Fibroblast of lung (primary cell): ENCODE measurements around the gene VCAM1. TPM values are rescaled to one million over a fixed set of nuclear protein-coding genes. Genes with fewer than 3 reads are reported as not detected.

Source experiments
- DNase-seq, 2 donors: peaks; one replicate each; pipeline versions ENCODE4 v3.0.0 to v3.0.0-alpha.2; 2010; ENCODE audit warnings: low read depth in 2 of 2
- H2AFZ ChIP-seq: 2 replicates; pipeline ENCODE4 v1.5.1; 2012; ENCODE audit warnings: low read length, control low read depth, inconsistent platforms
- H3K27ac ChIP-seq: 2 replicates; pipeline ENCODE4 v1.5.1; 2011; ENCODE audit warnings: low read length, control low read depth; ENCODE audit not compliant: insufficient read depth
- H3K27me3 ChIP-seq: 2 replicates; pipeline ENCODE4 v1.5.1; 2011; ENCODE audit warnings: mild to moderate bottlenecking, low read length; ENCODE audit not compliant: control insufficient read depth, insufficient read depth
- H3K36me3 ChIP-seq: 2 replicates; pipeline ENCODE4 v1.5.1; 2011; ENCODE audit warnings: low read length; ENCODE audit not compliant: control insufficient read depth, insufficient read depth
- H3K4me1 ChIP-seq: 2 replicates; pipeline ENCODE4 v1.5.1; 2011; ENCODE audit warnings: low read length; ENCODE audit not compliant: control insufficient read depth, insufficient read depth; ENCODE audit errors: extremely low read depth
- H3K4me2 ChIP-seq: 2 replicates; pipeline ENCODE4 v1.5.1; 2011; ENCODE audit warnings: low read length, control low read depth; ENCODE audit not compliant: insufficient read depth; ENCODE audit errors: extremely low read depth
- H3K4me3 ChIP-seq, 4 experiments: fragments of 200-600 bp in 1 of 4; sonication (generic) in 1 of 4; replicated peaks in 1 of 4; 2 replicates each; pipeline ENCODE4 v1.5.1; 2011 to 2016; ENCODE audit warnings: low read length in 4 of 4, low read depth in 3 of 4, mild to moderate bottlenecking in 3 of 4, control low read depth in 2 of 4, inconsistent platforms in 1 of 4, mixed read lengths in 1 of 4; ENCODE audit not compliant: insufficient read depth in 1 of 4; ENCODE audit errors: control extremely low read depth in 1 of 4
- H3K79me2 ChIP-seq: 2 replicates; pipeline ENCODE4 v1.5.1; 2012; ENCODE audit warnings: mild to moderate bottlenecking, low read length, inconsistent platforms; ENCODE audit not compliant: control insufficient read depth, insufficient read depth
- H3K9ac ChIP-seq: 2 replicates; pipeline ENCODE4 v1.5.1; 2011; ENCODE audit warnings: mild to moderate bottlenecking, low read length, control low read depth; ENCODE audit not compliant: insufficient read depth
- H3K9me3 ChIP-seq: 2 replicates; pipeline ENCODE4 v1.5.1; 2012; ENCODE audit warnings: low read depth, low read length; ENCODE audit not compliant: control insufficient read depth, insufficient read depth
- H4K20me1 ChIP-seq: 2 replicates; pipeline ENCODE4 v1.5.1; 2011; ENCODE audit warnings: low read length; ENCODE audit not compliant: control insufficient read depth, insufficient read depth; ENCODE audit errors: extremely low read depth
- EZH2 ChIP-seq: IDR thresholded peaks from 2 replicates; pipeline ENCODE4 v1.5.1; 2012; ENCODE audit warnings: low read length, control low read depth, mild to moderate bottlenecking; ENCODE audit errors: missing control alignments
- polyA plus RNA-seq, 2 donors: library from polyadenylated mRNA; depleted of rRNA in 1 of 2; stranded (reverse) in 1 of 2; unstranded in 1 of 2; fragments of >200 nt; gene quantifications; 2 replicates each; pipeline ENCODE4 v1.2.1, GENCODE V29; 2011 to 2012; ENCODE audit warnings: missing spikeins in 1 of 2
- total RNA-seq: library from RNA; depleted of rRNA; stranded (reverse); fragments of >200 nt; gene quantifications from 2 replicates; pipeline ENCODE4 v1.2.1, GENCODE V29; 2014
- TF ChIP-seq, protein P1 (sequence below), 2 donors: IDR thresholded peaks in 1 of 2; conservative IDR thresholded peaks in 1 of 2; 1 replicate in 1 of 2; 2 replicates in 1 of 2; pipeline ENCODE4 v1.5.1; 2011 to 2012; ENCODE audit warnings: low read length in 2 of 2, control low read depth in 1 of 2, inconsistent platforms in 1 of 2, low read depth in 1 of 2, mild to moderate bottlenecking in 1 of 2

The VCAM1 gene
- total and polyA plus RNA-seq, 2 donors (not counting 1 experiment from before 2014, with no cell fraction given) = 0.92 to 14.9 TPM

DNA sequence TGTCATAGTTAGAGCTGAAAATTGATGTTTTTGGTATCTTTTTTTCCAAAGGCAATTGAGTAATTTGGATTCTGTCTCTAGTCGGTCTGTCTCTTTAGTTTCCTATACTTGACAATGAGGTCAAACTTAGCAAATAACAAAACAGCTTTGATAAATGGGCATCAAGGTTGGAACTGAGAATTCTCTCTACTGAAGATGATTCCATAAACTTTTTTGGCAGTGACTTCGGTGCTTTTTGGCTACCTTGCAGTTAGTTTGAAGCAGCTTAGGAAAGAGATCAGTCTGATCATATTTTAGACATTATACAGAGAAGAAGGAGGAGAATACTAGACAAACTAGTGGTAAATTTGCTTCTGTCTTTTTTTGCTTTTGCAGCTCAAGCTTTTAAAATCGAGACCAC, 559 bp downstream of the VCAM1 start:
- no peak overlapping the region for H3K4me2 ChIP-seq
- H3K9ac ChIP-seq = no peak overlapping the region
- no peaks in the 10 kb centered on the region for H3K27me3 ChIP-seq
- no peaks in the 10 kb centered on the region for H3K79me2 ChIP-seq
- H3K27ac ChIP-seq = no peak overlapping the region
- DNase-seq = no peak
- peak overlapping the region in 1 of 4 experiments; percentile 57 for H3K4me3 ChIP-seq
- H4K20me1 ChIP-seq = no peaks in the 10 kb centered on the region
- H2AFZ ChIP-seq = no peak overlapping the region
- no peaks in the 10 kb centered on the region for H3K36me3 ChIP-seq
- peaks cover 2% of the 10 kb centered on the region for H3K4me1 ChIP-seq
- H3K9me3 ChIP-seq = no peaks in the 10 kb centered on the region
- no peak for TF ChIP-seq EZH2
- TF ChIP-seq, protein P1, sequence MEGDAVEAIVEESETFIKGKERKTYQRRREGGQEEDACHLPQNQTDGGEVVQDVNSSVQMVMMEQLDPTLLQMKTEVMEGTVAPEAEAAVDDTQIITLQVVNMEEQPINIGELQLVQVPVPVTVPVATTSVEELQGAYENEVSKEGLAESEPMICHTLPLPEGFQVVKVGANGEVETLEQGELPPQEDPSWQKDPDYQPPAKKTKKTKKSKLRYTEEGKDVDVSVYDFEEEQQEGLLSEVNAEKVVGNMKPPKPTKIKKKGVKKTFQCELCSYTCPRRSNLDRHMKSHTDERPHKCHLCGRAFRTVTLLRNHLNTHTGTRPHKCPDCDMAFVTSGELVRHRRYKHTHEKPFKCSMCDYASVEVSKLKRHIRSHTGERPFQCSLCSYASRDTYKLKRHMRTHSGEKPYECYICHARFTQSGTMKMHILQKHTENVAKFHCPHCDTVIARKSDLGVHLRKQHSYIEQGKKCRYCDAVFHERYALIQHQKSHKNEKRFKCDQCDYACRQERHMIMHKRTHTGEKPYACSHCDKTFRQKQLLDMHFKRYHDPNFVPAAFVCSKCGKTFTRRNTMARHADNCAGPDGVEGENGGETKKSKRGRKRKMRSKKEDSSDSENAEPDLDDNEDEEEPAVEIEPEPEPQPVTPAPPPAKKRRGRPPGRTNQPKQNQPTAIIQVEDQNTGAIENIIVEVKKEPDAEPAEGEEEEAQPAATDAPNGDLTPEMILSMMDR (conservative IDR thresholded peaks at IDR 0.05 in 1 of 2, IDR thresholded peaks at IDR 0.05 in 1 of 2; ENCODE audit: low read depth in 1 of 2, low read length in 2 of 2) = no peak

DNA sequence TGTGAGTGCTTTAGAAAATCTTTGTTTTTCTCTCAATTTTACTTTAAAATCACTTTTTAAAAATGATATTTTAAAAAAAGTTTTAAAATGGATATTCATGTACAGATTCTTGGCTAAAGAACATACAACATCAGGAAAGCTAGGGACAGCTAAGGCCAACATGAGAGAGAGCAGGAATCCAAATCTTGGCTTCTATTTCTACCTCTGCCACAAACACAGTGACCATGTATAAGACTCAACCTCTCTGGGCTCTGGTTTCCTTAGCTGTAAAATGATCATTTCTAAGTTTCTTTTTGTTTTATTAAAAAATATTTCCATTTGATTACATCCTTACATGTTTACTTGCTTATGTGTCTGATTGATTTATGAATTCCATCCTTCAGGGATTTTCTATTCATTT, 1.2 kb downstream of the VCAM1 start:
- DNase-seq = no peak
- peak overlapping the region in 1 of 4 experiments; percentile 57 for H3K4me3 ChIP-seq
- H3K27ac ChIP-seq = no peak overlapping the region
- no peaks in the 10 kb centered on the region for H3K36me3 ChIP-seq
- peaks cover 2% of the 10 kb centered on the region for H3K4me1 ChIP-seq
- H2AFZ ChIP-seq = no peak overlapping the region
- H3K79me2 ChIP-seq = no peaks in the 10 kb centered on the region
- no peaks in the 10 kb centered on the region for H4K20me1 ChIP-seq
- no peak overlapping the region for H3K4me2 ChIP-seq
- no peaks in the 10 kb centered on the region for H3K27me3 ChIP-seq
- no peak overlapping the region for H3K9ac ChIP-seq
- no peaks in the 10 kb centered on the region for H3K9me3 ChIP-seq
- TF ChIP-seq EZH2 = no peak
- TF ChIP-seq, protein P1 (conservative IDR thresholded peaks at IDR 0.05 in 1 of 2, IDR thresholded peaks at IDR 0.05 in 1 of 2; ENCODE audit: low read depth in 1 of 2, low read length in 2 of 2) = no peak

DNA sequence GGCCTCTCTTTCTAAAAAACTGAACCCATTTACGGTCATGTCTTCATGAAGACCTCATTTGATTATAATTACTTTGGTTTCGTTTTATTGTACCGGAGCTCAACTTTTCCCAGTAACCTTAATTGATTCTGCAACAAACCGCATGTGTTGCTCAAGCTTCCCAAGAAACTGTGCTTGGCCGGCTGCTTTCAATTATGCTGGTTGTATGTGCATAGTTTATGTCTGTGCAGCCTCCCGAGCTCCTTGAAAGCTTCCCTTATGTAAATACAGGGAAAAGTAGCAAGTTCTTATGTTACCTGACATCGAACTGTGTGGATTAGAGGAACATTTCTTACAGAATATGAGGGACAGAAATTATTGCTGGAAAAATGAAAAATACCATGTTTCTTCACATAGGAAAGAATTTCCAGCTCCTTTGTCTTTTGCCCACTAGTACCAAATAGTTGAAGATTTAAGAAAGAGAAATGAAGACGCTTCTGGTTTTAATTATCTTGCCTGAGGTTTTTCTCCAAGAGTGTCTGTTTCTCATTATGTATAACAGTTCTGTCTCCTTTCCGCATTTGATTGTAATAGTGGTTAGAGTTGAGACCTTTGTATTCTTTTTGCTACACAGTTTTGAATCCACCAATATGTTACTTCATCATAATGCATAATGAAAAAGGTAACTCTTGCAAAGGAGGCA, 2.1 kb downstream of the VCAM1 start:
- no peak overlapping the region for H2AFZ ChIP-seq

More for the DNA sequence above, 2.1 kb downstream of the VCAM1 start:
- no peak for TF ChIP-seq EZH2
- TF ChIP-seq, protein P1 (conservative IDR thresholded peaks at IDR 0.05 in 1 of 2, IDR thresholded peaks at IDR 0.05 in 1 of 2; ENCODE audit: low read depth in 1 of 2, low read length in 2 of 2) = no peak
- Histone ChIP-seq H4K20me1 (no peaks in the 10 kb centered on the region), H3K9me3 (no peaks in the 10 kb centered on the region), H3K79me2 (no peaks in the 10 kb centered on the region), H3K4me2 (peak overlapping the region; percentile 59), H3K27me3 (no peaks in the 10 kb centered on the region), H3K36me3 (no peaks in the 10 kb centered on the region), H3K27ac (no peak overlapping the region), H3K9ac (no peak overlapping the region), H3K4me1 (peaks cover 2% of the 10 kb centered on the region), H3K4me3 (peak overlapping the region in 3 of 4 experiments; percentile 15 to 57 (median 32))
- DNase-seq = peak; percentile 94
